Activated CD8-positive, alpha-beta T cell treated with anti-CD3 and anti-CD28 coated beads for 36 hours (primary cell): ENCODE measurements around the gene ANGEL2. TPM values are rescaled to one million over a fixed set of nuclear protein-coding genes. Genes with fewer than 3 reads are reported as not detected.

Experiments used
- ATAC-seq: fragments of 200-7000 bp; cut with Tn5 transposase; one replicate; pipeline ENCODE4 v1.10.0; 2021; ENCODE audit warnings: mild to moderate bottlenecking, moderate library complexity
- CTCF ChIA-PET: fragments of 350-600 bp; sonication (Branson Sonifier 250); formaldehyde crosslinking; loops from one replicate; lab custom pipeline; 2021; ENCODE audit warnings: antibody characterized with exemption; lab: Charles Lee
- POLR2A ChIA-PET: fragments of 350-600 bp; sonication (Branson Sonifier 250); formaldehyde crosslinking; loops from one replicate; lab custom pipeline; 2021; ENCODE audit warnings: antibody characterized with exemption; lab: Charles Lee
- DNase-seq: peaks from one replicate; pipeline ENCODE4 v3.0.0-alpha.2; 2020
- H3K27ac Mint-ChIP-seq: one replicate; pipeline ENCODE4 v1.8.0; 2021; ENCODE audit warnings: mild to moderate bottlenecking, mixed read lengths
- H3K27me3 Mint-ChIP-seq: one replicate; pipeline ENCODE4 v1.8.0; 2021; ENCODE audit warnings: mixed read lengths
- H3K36me3 Mint-ChIP-seq: one replicate; pipeline ENCODE4 v1.8.0; 2021; ENCODE audit warnings: low read depth, mixed read lengths
- H3K4me1 Mint-ChIP-seq: one replicate; pipeline ENCODE4 v1.8.0; 2021; ENCODE audit warnings: low read depth, mixed read lengths
- H3K4me3 Mint-ChIP-seq: one replicate; pipeline ENCODE4 v1.8.0; 2021; ENCODE audit warnings: mild to moderate bottlenecking, moderate library complexity, mixed read lengths
- H3K9me3 Mint-ChIP-seq: one replicate; pipeline ENCODE4 v1.8.0; 2021; ENCODE audit warnings: mixed read lengths
- intact Hi-C: fragments of 100-400 bp; cut with micrococcal nuclease; formaldehyde crosslinking; loops from one replicate; pipeline ENCODE4 v1.10.0; 2022
- total RNA-seq, 2 experiments: library from RNA; stranded (reverse); gene quantifications; one replicate each; pipeline ENCODE4 v1.2.3, GENCODE V29; 2021
- TF ChIP-seq, protein P1 (sequence below): fragments of 200-600 bp; IDR thresholded peaks from one replicate; pipeline ENCODE4 v1.8.0; 2022; ENCODE audit warnings: antibody characterized with exemption, mild to moderate bottlenecking

Gene ANGEL2
- total RNA-seq, 2 experiments from 2014 or later: 41.1 to 44.2 TPM

DNA sequence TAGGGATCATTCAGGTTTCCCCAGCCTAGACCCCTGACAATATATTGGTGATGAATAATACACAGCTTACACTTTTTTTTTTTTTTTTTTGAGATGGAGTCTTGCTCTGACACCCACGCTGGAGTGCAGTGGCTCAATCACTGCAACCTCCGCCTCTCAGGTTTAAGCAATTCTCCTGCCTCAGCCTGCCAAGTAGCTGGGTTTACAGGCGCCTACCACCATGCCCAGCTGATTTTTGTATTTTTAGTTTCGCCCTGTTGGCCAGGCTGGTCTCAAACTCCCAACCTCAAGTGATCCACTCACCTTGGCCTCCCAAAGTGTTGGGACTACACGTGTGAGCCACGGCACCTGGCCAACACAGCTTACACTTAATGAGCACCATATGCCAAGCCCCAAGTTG lies 58.1 kb downstream of the ANGEL2 start:
- ChIA-PET POLR2A (no interaction called here), CTCF (interaction anchor here (1.1 to 1.9 kb wide), 3 partner anchors 9 to 176 kb away, joined by 4 to 7 read pairs (median 5); no protein-coding TSS in a partner anchor)
- no peak for DNase-seq
- Mint-ChIP-seq H3K4me3 (no peak overlapping the region), H3K9me3 (no peaks in the 10 kb centered on the region), H3K27ac (no peak overlapping the region), H3K27me3 (peaks cover 28% of the 10 kb centered on the region), H3K36me3 (no peaks in the 10 kb centered on the region), H3K4me1 (no peaks in the 10 kb centered on the region)
- TF ChIP-seq, protein P1, sequence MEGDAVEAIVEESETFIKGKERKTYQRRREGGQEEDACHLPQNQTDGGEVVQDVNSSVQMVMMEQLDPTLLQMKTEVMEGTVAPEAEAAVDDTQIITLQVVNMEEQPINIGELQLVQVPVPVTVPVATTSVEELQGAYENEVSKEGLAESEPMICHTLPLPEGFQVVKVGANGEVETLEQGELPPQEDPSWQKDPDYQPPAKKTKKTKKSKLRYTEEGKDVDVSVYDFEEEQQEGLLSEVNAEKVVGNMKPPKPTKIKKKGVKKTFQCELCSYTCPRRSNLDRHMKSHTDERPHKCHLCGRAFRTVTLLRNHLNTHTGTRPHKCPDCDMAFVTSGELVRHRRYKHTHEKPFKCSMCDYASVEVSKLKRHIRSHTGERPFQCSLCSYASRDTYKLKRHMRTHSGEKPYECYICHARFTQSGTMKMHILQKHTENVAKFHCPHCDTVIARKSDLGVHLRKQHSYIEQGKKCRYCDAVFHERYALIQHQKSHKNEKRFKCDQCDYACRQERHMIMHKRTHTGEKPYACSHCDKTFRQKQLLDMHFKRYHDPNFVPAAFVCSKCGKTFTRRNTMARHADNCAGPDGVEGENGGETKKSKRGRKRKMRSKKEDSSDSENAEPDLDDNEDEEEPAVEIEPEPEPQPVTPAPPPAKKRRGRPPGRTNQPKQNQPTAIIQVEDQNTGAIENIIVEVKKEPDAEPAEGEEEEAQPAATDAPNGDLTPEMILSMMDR: no peak
- intact Hi-C loops: no loop called here
- no peak for ATAC-seq

GRCh38 chr1:212955961-212956620 lies 59.6 kb downstream of the ANGEL2 start:
- Mint-ChIP-seq H3K36me3 (no peaks in the 10 kb centered on the region), H3K9me3 (no peaks in the 10 kb centered on the region), H3K27ac (no peak overlapping the region), H3K4me1 (no peaks in the 10 kb centered on the region), H3K4me3 (no peak overlapping the region), H3K27me3 (peaks cover 36% of the 10 kb centered on the region)
- TF ChIP-seq, protein P1: no peak
- DNase-seq (no peak), ATAC-seq (no peak)
- intact Hi-C loops: no loop called here
- CTCF ChIA-PET: no interaction called here
- POLR2A ChIA-PET: no interaction called here

DNA sequence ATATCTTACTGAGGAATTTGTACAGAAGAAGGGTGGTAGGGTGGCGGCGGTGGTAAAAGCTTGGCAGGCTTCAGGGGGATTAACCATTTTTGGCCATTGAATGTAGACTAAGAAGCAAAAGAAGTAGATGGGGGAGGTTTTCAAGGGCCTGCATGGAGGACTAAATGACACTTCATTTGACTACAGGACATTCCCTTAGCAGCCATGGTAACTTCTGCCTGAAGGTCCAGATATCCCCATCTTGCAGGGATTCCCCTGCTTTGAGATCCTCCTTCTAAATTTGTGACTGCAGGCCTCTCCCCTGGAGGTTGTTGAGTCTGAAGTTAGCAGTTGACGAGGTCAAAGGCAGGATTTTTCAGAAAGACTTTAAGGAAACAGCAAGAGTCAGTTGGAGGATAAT lies 60.6 kb downstream of the ANGEL2 start:
- no peak overlapping the region for H3K4me3 Mint-ChIP-seq
- H3K36me3 Mint-ChIP-seq: no peaks in the 10 kb centered on the region
- H3K9me3 Mint-ChIP-seq: no peaks in the 10 kb centered on the region
- peaks cover 2% of the 10 kb centered on the region for H3K4me1 Mint-ChIP-seq
- ChIA-PET CTCF (no interaction called here), POLR2A (no interaction called here)
- TF ChIP-seq, protein P1: no peak
- H3K27ac Mint-ChIP-seq: no peak overlapping the region
- H3K27me3 Mint-ChIP-seq: peaks cover 44% of the 10 kb centered on the region
- intact Hi-C loops: no loop called here
- DNase-seq (no peak), ATAC-seq (no peak)

DNA sequence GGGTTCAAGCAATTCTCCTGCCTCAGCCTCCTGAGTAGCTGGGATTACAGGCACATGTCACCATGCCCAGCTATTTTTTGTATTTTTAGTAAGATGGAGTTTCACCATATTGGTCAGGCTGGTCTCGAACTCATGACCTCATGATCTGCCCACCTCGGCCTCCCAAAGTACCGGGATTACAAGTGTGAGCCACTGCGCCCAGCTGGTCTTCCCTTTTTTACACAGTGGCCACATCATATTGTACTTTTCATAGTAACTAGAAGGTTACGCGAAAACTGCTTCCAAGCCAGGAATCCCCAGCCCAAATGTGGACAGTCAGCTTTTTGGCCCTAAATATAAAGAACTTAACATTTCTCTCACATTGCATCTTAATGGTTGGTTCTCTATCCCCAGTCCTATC lies 61.2 kb downstream of the ANGEL2 start:
- H3K4me3 Mint-ChIP-seq: no peak overlapping the region
- intact Hi-C loops: no loop called here
- H3K27ac Mint-ChIP-seq: no peak overlapping the region
- POLR2A ChIA-PET: no interaction called here
- TF ChIP-seq, protein P1: no peak
- ATAC-seq (no peak), DNase-seq (no peak)
- no peaks in the 10 kb centered on the region for H3K9me3 Mint-ChIP-seq
- peaks cover 4% of the 10 kb centered on the region for H3K4me1 Mint-ChIP-seq
- peaks cover 50% of the 10 kb centered on the region for H3K27me3 Mint-ChIP-seq
- CTCF ChIA-PET: interaction anchor here (1.0 kb wide), 1 partner anchor 41 kb away, joined by 3 read pairs; no protein-coding TSS in a partner anchor
- H3K36me3 Mint-ChIP-seq: no peaks in the 10 kb centered on the region

GRCh38 chr1:212953321-212953720 lies 62.3 kb downstream of the ANGEL2 start:
- Mint-ChIP-seq H3K4me3 (no peak overlapping the region), H3K9me3 (no peaks in the 10 kb centered on the region), H3K27ac (no peak overlapping the region), H3K27me3 (peaks cover 60% of the 10 kb centered on the region), H3K4me1 (peaks cover 4% of the 10 kb centered on the region), H3K36me3 (no peaks in the 10 kb centered on the region)
- ATAC-seq (no peak), DNase-seq (no peak)
- TF ChIP-seq, protein P1: no peak
- ChIA-PET POLR2A (interaction anchor here (0.6 kb wide), 1 partner anchor 148 kb away, joined by 3 read pairs; no protein-coding TSS in a partner anchor), CTCF (no interaction called here)
- intact Hi-C loops: no loop called here
